ENCODE measurements around the gene EPPIN.
"Not testable (repeated sequence)": the region's sequence is repeated elsewhere in the genome, so short reads cannot be mapped to it uniquely, and the experiment has no call there.

The EPPIN gene

GRCh38 chr20:45585986-45586385, 38.8 kb upstream of the EPPIN start:
- H3K27me3 ChIP-seq (ENCODE audit: insufficient read depth, low read length, poor library complexity); H3K56ac ChIP-seq (ENCODE audit: low read length); H4K5ac ChIP-seq (ENCODE audit: low read length); H3K4me2 ChIP-seq (ENCODE audit: low read length); H3K4me1 ChIP-seq (ENCODE audit: control insufficient read depth, low read depth, low read length); H2BK15ac ChIP-seq (replicated peaks; ENCODE audit: low read depth); H3K79me2 ChIP-seq (ENCODE audit: control insufficient read depth, insufficient read depth, low read length); H3K4ac ChIP-seq (ENCODE audit: low read depth, low read length); H3K36me3 ChIP-seq (ENCODE audit: control insufficient read depth, insufficient read depth, low read length); H3K23ac ChIP-seq (ENCODE audit: low read length); H3K27ac ChIP-seq (ENCODE audit: low read depth, low read length); H3K4me3 ChIP-seq (ENCODE audit: low read length); H3K79me1 ChIP-seq (ENCODE audit: low read length); H2AK5ac ChIP-seq (ENCODE audit: low read length); H4K8ac ChIP-seq (ENCODE audit: low read depth, low read length); H3K9ac ChIP-seq (ENCODE audit: low read length); DNase-seq: not testable (repeated sequence)
- Histone ChIP-seq H2BK120ac (ENCODE audit: low read depth, low read length) (peak overlapping the region; percentile 61), H2BK5ac (ENCODE audit: low read length) (peak overlapping the region; percentile 42), H3K18ac (ENCODE audit: low read length) (peak overlapping the region; percentile 96)
- WGBS (ENCODE audit: extremely low coverage, insufficient coverage, low lambda C conversion rate), result no CpG with 5 or more reads among the region's 5 CpGs

GRCh38 chr20:45584294-45584693, 37.1 kb upstream of the EPPIN start:
- H3K79me2 ChIP-seq (ENCODE audit: control insufficient read depth, insufficient read depth, low read length); H3K23ac ChIP-seq (ENCODE audit: low read length); H3K4me1 ChIP-seq (ENCODE audit: control insufficient read depth, low read depth, low read length); H3K36me3 ChIP-seq (ENCODE audit: control insufficient read depth, insufficient read depth, low read length); H3K27ac ChIP-seq (ENCODE audit: low read depth, low read length); H2AK5ac ChIP-seq (ENCODE audit: low read length); H3K4me2 ChIP-seq (ENCODE audit: low read length); H3K56ac ChIP-seq (ENCODE audit: low read length); H3K79me1 ChIP-seq (ENCODE audit: low read length); H4K5ac ChIP-seq (ENCODE audit: low read length); H2BK15ac ChIP-seq (replicated peaks; ENCODE audit: low read depth); H3K27me3 ChIP-seq (ENCODE audit: insufficient read depth, low read length, poor library complexity); H4K8ac ChIP-seq (ENCODE audit: low read depth, low read length); H3K9ac ChIP-seq (ENCODE audit: low read length); H3K4me3 ChIP-seq (ENCODE audit: low read length); H2BK5ac ChIP-seq (ENCODE audit: low read length): not testable (repeated sequence)
- WGBS (ENCODE audit: extremely low coverage, insufficient coverage, low lambda C conversion rate), result no CpG with 5 or more reads among the region's 5 CpGs
- DNase-seq, result peak; percentile 71
- peak overlapping the region; percentile 92 for H2BK120ac ChIP-seq (ENCODE audit: low read depth, low read length)
- peak overlapping the region; percentile 68 for H3K18ac ChIP-seq (ENCODE audit: low read length)
- H3K4ac ChIP-seq (ENCODE audit: low read depth, low read length), result peak overlapping the region; percentile 94

- H3K9ac ChIP-seq (ENCODE audit: low read length), result peak overlapping the region; percentile 66
- H2BK120ac ChIP-seq (ENCODE audit: low read depth, low read length), result peak overlapping the region; percentile 9
- peak overlapping the region; percentile 10 for H3K4ac ChIP-seq (ENCODE audit: low read depth, low read length)
- peak overlapping the region; percentile 45 for H3K23ac ChIP-seq (ENCODE audit: low read length)
- H3K4me2 ChIP-seq (ENCODE audit: low read length), result peak overlapping the region; percentile 8
- no peaks in the 10 kb centered on the region for H3K79me2 ChIP-seq (ENCODE audit: control insufficient read depth, insufficient read depth, low read length)
- peak overlapping the region; percentile 83 for H2BK5ac ChIP-seq (ENCODE audit: low read length)
- H3K27ac ChIP-seq (ENCODE audit: low read depth, low read length), result peak overlapping the region; percentile 47
- H3K27me3 ChIP-seq (ENCODE audit: insufficient read depth, low read length, poor library complexity), result no peaks in the 10 kb centered on the region
- H3K79me1 ChIP-seq (ENCODE audit: low read length), result no peaks in the 10 kb centered on the region
- no peak overlapping the region for H2BK15ac ChIP-seq (replicated peaks; ENCODE audit: low read depth)
- H4K8ac ChIP-seq (ENCODE audit: low read depth, low read length), result no peak overlapping the region
- peaks cover 5% of the 10 kb centered on the region for H3K4me1 ChIP-seq (ENCODE audit: control insufficient read depth, low read depth, low read length)
- peak overlapping the region; percentile 11 for H3K18ac ChIP-seq (ENCODE audit: low read length)
- DNase-seq, result peak; percentile 83
- H3K56ac ChIP-seq (ENCODE audit: low read length), result peak overlapping the region; percentile 83
- H3K36me3 ChIP-seq (ENCODE audit: control insufficient read depth, insufficient read depth, low read length), result no peaks in the 10 kb centered on the region
- no peak overlapping the region for H3K4me3 ChIP-seq (ENCODE audit: low read length)
- no peak overlapping the region for H2AK5ac ChIP-seq (ENCODE audit: low read length)
- WGBS (ENCODE audit: extremely low coverage, insufficient coverage, low lambda C conversion rate), result no CpG with 5 or more reads among the region's 3 CpGs
- H4K5ac ChIP-seq (ENCODE audit: low read length), result peak overlapping the region; percentile 17
These were observed 36.3 kb upstream of the EPPIN start for GRCh38 chr20:45583502-45583901.

- Histone ChIP-seq H3K4me3 (ENCODE audit: low read length) (no peak overlapping the region), H3K9ac (ENCODE audit: low read length) (peak overlapping the region; percentile 33), H3K4ac (ENCODE audit: low read depth, low read length) (peak overlapping the region; percentile 94), H3K18ac (ENCODE audit: low read length) (peak overlapping the region; percentile 71), H4K8ac (ENCODE audit: low read depth, low read length) (no peak overlapping the region), H2BK15ac (replicated peaks; ENCODE audit: low read depth) (no peak overlapping the region), H3K79me1 (ENCODE audit: low read length) (no peaks in the 10 kb centered on the region), H4K5ac (ENCODE audit: low read length) (no peak overlapping the region), H2BK120ac (ENCODE audit: low read depth, low read length) (peak overlapping the region; percentile 49), H2BK5ac (ENCODE audit: low read length) (peak overlapping the region; percentile 54), H3K27ac (ENCODE audit: low read depth, low read length) (no peak overlapping the region), H3K4me2 (ENCODE audit: low read length) (no peak overlapping the region), H3K79me2 (ENCODE audit: control insufficient read depth, insufficient read depth, low read length) (no peaks in the 10 kb centered on the region), H2AK5ac (ENCODE audit: low read length) (peak overlapping the region; percentile 49), H3K36me3 (ENCODE audit: control insufficient read depth, insufficient read depth, low read length) (no peaks in the 10 kb centered on the region), H3K23ac (ENCODE audit: low read length) (no peak overlapping the region), H3K27me3 (ENCODE audit: insufficient read depth, low read length, poor library complexity) (no peaks in the 10 kb centered on the region), H3K4me1 (ENCODE audit: control insufficient read depth, low read depth, low read length) (peaks cover 8% of the 10 kb centered on the region), H3K56ac (ENCODE audit: low read length) (no peak overlapping the region)
- DNase-seq, result peak; percentile 38
These were observed 34.5 kb upstream of the EPPIN start for GRCh38 chr20:45581702-45582101.

GRCh38 chr20:45579184-45579583, 32.0 kb upstream of the EPPIN start, which contains the start of gene WFDC8:
WFDC8 (minus strand) TSS chr20:45579284; CDS start chr20:45579247, 37 bp downstream.
- no CpG with 5 or more reads among the region's 4 CpGs for WGBS (ENCODE audit: extremely low coverage, insufficient coverage, low lambda C conversion rate)

GRCh38 chr20:45578231-45578630, 31.0 kb upstream of the EPPIN start:
- H2BK5ac ChIP-seq (ENCODE audit: low read length), result no peak overlapping the region
- peak overlapping the region; percentile 17 for H3K56ac ChIP-seq (ENCODE audit: low read length)
- H3K4me3 ChIP-seq (ENCODE audit: low read length), result no peak overlapping the region
- H4K5ac ChIP-seq (ENCODE audit: low read length), result no peak overlapping the region
- no peaks in the 10 kb centered on the region for H3K79me1 ChIP-seq (ENCODE audit: low read length)
- H3K79me2 ChIP-seq (ENCODE audit: control insufficient read depth, insufficient read depth, low read length), result no peaks in the 10 kb centered on the region
- peak overlapping the region; percentile 85 for H2BK15ac ChIP-seq (replicated peaks; ENCODE audit: low read depth)
- no peaks in the 10 kb centered on the region for H3K27me3 ChIP-seq (ENCODE audit: insufficient read depth, low read length, poor library complexity)
- no peak overlapping the region for H2AK5ac ChIP-seq (ENCODE audit: low read length)
- no peak overlapping the region for H4K8ac ChIP-seq (ENCODE audit: low read depth, low read length)
- H3K4me2 ChIP-seq (ENCODE audit: low read length), result no peak overlapping the region
- H3K4ac ChIP-seq (ENCODE audit: low read depth, low read length), result peak overlapping the region; percentile 94
- WGBS (ENCODE audit: extremely low coverage, insufficient coverage, low lambda C conversion rate), result no CpG with 5 or more reads among the region's 1 CpG
- no peaks in the 10 kb centered on the region for H3K36me3 ChIP-seq (ENCODE audit: control insufficient read depth, insufficient read depth, low read length)
- peaks cover 6% of the 10 kb centered on the region for H3K4me1 ChIP-seq (ENCODE audit: control insufficient read depth, low read depth, low read length)
- no peak overlapping the region for H2BK120ac ChIP-seq (ENCODE audit: low read depth, low read length)
- no peak overlapping the region for H3K27ac ChIP-seq (ENCODE audit: low read depth, low read length)
- H3K18ac ChIP-seq (ENCODE audit: low read length), result peak overlapping the region; percentile 80
- H3K23ac ChIP-seq (ENCODE audit: low read length), result no peak overlapping the region
- no peak for DNase-seq
- no peak overlapping the region for H3K9ac ChIP-seq (ENCODE audit: low read length)

More at GRCh38 chr20:45579184-45579583, 32.0 kb upstream of the EPPIN start, which contains the start of gene WFDC8:
- Histone ChIP-seq H3K36me3 (ENCODE audit: control insufficient read depth, insufficient read depth, low read length) (no peaks in the 10 kb centered on the region), H3K18ac (ENCODE audit: low read length) (peak within 1 kb of the TSS; percentile 80), H4K5ac (ENCODE audit: low read length) (no peak within 1 kb of the TSS), H3K4me2 (ENCODE audit: low read length) (no peak within 1 kb of the TSS), H2BK15ac (replicated peaks; ENCODE audit: low read depth) (peak within 1 kb of the TSS; percentile 85), H3K9ac (ENCODE audit: low read length) (no peak within 1 kb of the TSS), H3K27me3 (ENCODE audit: insufficient read depth, low read length, poor library complexity) (no peaks in the 10 kb centered on the region), H3K4ac (ENCODE audit: low read depth, low read length) (peak within 1 kb of the TSS; percentile 94), H3K79me2 (ENCODE audit: control insufficient read depth, insufficient read depth, low read length) (no peaks in the 10 kb centered on the region), H3K4me3 (ENCODE audit: low read length) (no peak within 1 kb of the TSS), H3K56ac (ENCODE audit: low read length) (peak within 1 kb of the TSS; percentile 53), H3K23ac (ENCODE audit: low read length) (no peak within 1 kb of the TSS), H2BK5ac (ENCODE audit: low read length) (peak within 1 kb of the TSS; percentile 58), H4K8ac (ENCODE audit: low read depth, low read length) (no peak within 1 kb of the TSS), H3K27ac (ENCODE audit: low read depth, low read length) (no peak within 1 kb of the TSS), H3K79me1 (ENCODE audit: low read length) (no peaks in the 10 kb centered on the region), H2BK120ac (ENCODE audit: low read depth, low read length) (no peak within 1 kb of the TSS), H3K4me1 (ENCODE audit: control insufficient read depth, low read depth, low read length) (peaks cover 8% of the 10 kb centered on the region), H2AK5ac (ENCODE audit: low read length) (peak within 1 kb of the TSS; percentile 83)
- DNase-seq, result no peak

All from mesendoderm (in vitro differentiated cells).